ENCODE data around the gene CYLD. TPM values are rescaled to one million over a fixed set of nuclear protein-coding genes. Genes with fewer than 3 reads are reported as not detected.

The CYLD gene
- total RNA-seq, 1 donor from 2014 or later: 27.5 TPM

- intact Hi-C loops (cut with DNase I): no loop called here
- ATAC-seq: no peak
- DNase-seq (ENCODE audit: missing footprints): no peak
Observed at GRCh38 chr16:50828164-50828702, 86.3 kb downstream of the CYLD start.

GRCh38 chr16:50830698-50831097, 88.8 kb downstream of the CYLD start:
- DNase-seq (ENCODE audit: missing footprints) (no peak), ATAC-seq (no peak)
- intact Hi-C loops (cut with DNase I): no loop called here

- DNase-seq (ENCODE audit: missing footprints) (no peak), ATAC-seq (no peak)
- intact Hi-C loops (cut with DNase I): no loop called here
Observed at GRCh38 chr16:50831751-50832150, 89.9 kb downstream of the CYLD start.

- ATAC-seq (no peak), DNase-seq (ENCODE audit: missing footprints) (no peak)
Observed at GRCh38 chr16:50833929-50834328, 92.0 kb downstream of the CYLD start.

GRCh38 chr16:50834701-50835100, 92.8 kb downstream of the CYLD start:
- ATAC-seq (no peak), DNase-seq (ENCODE audit: missing footprints) (no peak)
- intact Hi-C loops (cut with DNase I): no loop called here

More at GRCh38 chr16:50833929-50834328, 92.0 kb downstream of the CYLD start:
- intact Hi-C loops (cut with DNase I): no loop called here

- ATAC-seq (no peak), DNase-seq (ENCODE audit: missing footprints) (no peak)
- intact Hi-C loops (cut with DNase I): no loop called here
Observed at GRCh38 chr16:50835358-50836060, 93.6 kb downstream of the CYLD start.

- no peak for DNase-seq (ENCODE audit: missing footprints)
Observed at GRCh38 chr16:50836121-50836621, 94.3 kb downstream of the CYLD start.

GRCh38 chr16:50837324-50837723, 95.4 kb downstream of the CYLD start:
- intact Hi-C loops (cut with DNase I): no loop called here
- ATAC-seq: no peak
- no peak for DNase-seq (ENCODE audit: missing footprints)

More at GRCh38 chr16:50836121-50836621, 94.3 kb downstream of the CYLD start:
- no peak for ATAC-seq
- intact Hi-C loops (cut with DNase I): no loop called here

- ATAC-seq (no peak), DNase-seq (ENCODE audit: missing footprints) (no peak)
- intact Hi-C loops (cut with DNase I): no loop called here
Observed at GRCh38 chr16:50838165-50838564, 96.3 kb downstream of the CYLD start.

- intact Hi-C loops (cut with DNase I): no loop called here
- no peak for DNase-seq (ENCODE audit: missing footprints)
- no peak for ATAC-seq
Observed at GRCh38 chr16:50838885-50839284, 97.0 kb downstream of the CYLD start.

GRCh38 chr16:50839356-50839755, 97.5 kb downstream of the CYLD start:
- ATAC-seq: no peak
- intact Hi-C loops (cut with DNase I): no loop called here

GRCh38 chr16:50839920-50840729, 98.2 kb downstream of the CYLD start:
- intact Hi-C loops (cut with DNase I): no loop called here
- ATAC-seq (no peak), DNase-seq (ENCODE audit: missing footprints) (no peak)

More at GRCh38 chr16:50839356-50839755, 97.5 kb downstream of the CYLD start:
- DNase-seq (ENCODE audit: missing footprints): no peak

- no peak for DNase-seq (ENCODE audit: missing footprints)
- intact Hi-C loops (cut with DNase I): no loop called here
- ATAC-seq: no peak
Observed at GRCh38 chr16:50841081-50841886, 99.4 kb downstream of the CYLD start.

GRCh38 chr16:50842013-50842505, 100.2 kb downstream of the CYLD start:
- ATAC-seq: no peak
- intact Hi-C loops (cut with DNase I): no loop called here
- DNase-seq (ENCODE audit: missing footprints): no peak

- intact Hi-C loops (cut with DNase I): no loop called here
- ATAC-seq: no peak
Observed at GRCh38 chr16:50842589-50842988, 100.7 kb downstream of the CYLD start.

GRCh38 chr16:50844840-50845239, 103.0 kb downstream of the CYLD start:
- DNase-seq (ENCODE audit: missing footprints) (no peak), ATAC-seq (no peak)
- intact Hi-C loops (cut with DNase I): no loop called here

More at GRCh38 chr16:50842589-50842988, 100.7 kb downstream of the CYLD start:
- DNase-seq (ENCODE audit: missing footprints): no peak

GRCh38 chr16:50845296-50845695, 103.4 kb downstream of the CYLD start:
- ATAC-seq (no peak), DNase-seq (ENCODE audit: missing footprints) (no peak)
- intact Hi-C loops (cut with DNase I): no loop called here

- DNase-seq (ENCODE audit: missing footprints) (no peak), ATAC-seq (no peak)
- intact Hi-C loops (cut with DNase I): no loop called here
Observed at GRCh38 chr16:50846511-50846910, 104.6 kb downstream of the CYLD start.

- DNase-seq (ENCODE audit: missing footprints): no peak
- ATAC-seq: no peak
- intact Hi-C loops (cut with DNase I): no loop called here
Observed at GRCh38 chr16:50847166-50847565, 105.3 kb downstream of the CYLD start.

Data from Right ventricle myocardium inferior (tissue), 1 donor.